EL (cell line): Measurements from ENCODE around the gene PCSK6.
"Not testable (repeated sequence)": the region's sequence is repeated elsewhere in the genome, so short reads cannot be mapped to it uniquely, and the experiment has no call there.

ENCODE experiments used
- DNase-seq: peaks from one replicate; pipeline ENCODE4 v3.0.0-alpha.2; 2016

PCSK6 gene

GRCh38 chr15:101481917-101482525, 7.5 kb downstream of the PCSK6 start:
- DNase-seq, result no peak

DNA sequence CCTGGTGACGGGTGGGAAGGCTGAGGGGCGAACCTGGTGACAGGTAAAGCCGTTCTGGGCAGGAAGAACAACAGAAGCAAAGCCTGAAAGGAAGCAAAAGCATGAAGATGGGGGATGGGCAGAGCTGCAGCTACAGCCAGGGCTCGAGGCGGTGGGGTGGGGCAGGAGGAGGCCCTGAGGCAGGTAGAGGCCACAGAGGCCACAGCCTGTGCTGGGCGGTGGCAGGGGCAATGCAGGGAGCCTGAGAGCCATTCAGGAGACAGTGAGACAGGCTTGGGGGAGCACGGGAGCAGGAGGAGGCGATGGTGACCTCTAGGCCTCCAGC, 8.2 kb downstream of the PCSK6 start:
- DNase-seq, result no peak

GRCh38 chr15:101480613-101481380, 8.7 kb downstream of the PCSK6 start:
- DNase-seq, result no peak

DNA sequence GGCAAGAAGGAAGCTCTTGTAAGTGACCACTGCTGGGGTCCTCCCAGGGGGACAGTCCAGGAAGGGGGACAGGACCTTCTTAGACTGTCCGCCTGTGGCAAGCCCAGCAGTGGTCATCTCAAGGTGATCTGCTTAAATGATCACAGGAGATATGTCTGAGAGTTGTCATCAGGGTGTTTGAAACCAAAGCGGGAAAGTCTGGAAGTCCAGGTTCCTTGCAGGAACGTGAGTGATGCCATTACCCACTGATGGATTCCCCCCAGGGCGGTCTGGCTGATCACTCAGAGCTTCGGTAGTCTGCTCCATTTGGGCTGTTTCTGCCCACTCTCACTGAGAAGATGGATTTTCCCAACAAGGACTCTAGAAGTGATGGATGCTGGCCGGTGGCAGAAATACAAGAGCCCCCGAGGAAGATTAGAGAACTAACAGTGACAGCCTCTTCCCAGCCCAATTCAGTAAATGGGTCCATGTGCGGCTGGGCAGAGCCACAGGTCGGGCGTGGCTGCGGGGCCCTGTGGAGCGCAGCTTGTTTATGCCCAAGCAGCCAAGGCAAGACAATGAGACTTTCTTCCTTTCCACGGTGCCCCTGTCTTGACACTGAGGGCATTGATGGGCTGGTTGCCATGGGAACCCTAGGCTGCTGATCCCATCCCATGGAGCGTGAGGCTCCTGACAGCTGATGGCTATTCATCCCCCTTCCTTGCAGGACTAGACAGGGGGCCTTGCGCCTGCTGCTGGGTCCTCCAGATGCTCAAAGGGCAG, 9.5 kb downstream of the PCSK6 start:
- DNase-seq, result no peak

DNA sequence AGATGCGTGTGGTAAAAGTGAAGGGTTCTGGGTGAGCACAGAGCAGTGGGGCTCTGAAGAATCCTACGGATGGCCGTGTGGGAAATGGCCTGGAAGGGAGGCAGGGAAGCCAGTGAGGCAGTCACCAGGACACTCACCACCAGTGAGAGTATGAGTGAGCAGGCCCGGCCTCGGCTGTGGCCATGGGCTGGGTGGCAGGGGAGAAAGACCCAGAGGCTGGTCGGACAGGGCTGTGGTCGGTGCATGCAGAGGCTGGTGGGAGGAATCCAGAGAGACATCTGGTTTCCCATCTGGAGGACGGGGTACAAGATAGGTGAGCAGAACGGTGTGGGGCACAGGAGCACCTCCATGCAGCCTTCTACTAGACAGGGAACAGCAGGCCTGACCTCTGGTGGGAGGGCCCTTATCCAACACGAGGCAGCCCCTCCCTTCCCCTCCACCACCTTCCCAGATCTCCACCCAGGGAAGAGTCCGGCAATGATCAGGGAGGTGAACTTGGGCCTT, 10.1 kb downstream of the PCSK6 start:
- DNase-seq, result no peak

GRCh38 chr15:101478701-101479341, 10.7 kb downstream of the PCSK6 start:
- DNase-seq, result no peak

- no peak for DNase-seq
Measured at GRCh38 chr15:101477851-101478362, 11.6 kb downstream of the PCSK6 start.

DNA sequence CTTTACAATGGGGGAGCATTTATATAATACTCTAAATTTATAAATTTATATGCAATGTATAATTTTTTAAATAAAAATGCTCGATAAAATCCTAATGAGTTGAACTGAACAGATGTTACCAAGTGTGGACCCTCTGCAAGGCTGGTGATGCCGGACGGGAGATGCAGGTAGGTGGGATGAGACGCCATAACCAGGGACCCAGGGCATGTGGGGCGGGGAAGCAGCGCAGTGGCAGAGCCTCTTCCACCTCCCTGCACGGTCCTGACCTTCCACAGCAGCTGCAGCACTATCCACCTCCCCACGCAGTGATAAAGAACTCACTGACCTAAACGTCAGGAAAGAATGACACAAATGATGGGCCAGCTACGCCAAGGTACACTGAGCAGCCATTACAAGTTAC, 12.8 kb downstream of the PCSK6 start:
- DNase-seq, result no peak

DNA sequence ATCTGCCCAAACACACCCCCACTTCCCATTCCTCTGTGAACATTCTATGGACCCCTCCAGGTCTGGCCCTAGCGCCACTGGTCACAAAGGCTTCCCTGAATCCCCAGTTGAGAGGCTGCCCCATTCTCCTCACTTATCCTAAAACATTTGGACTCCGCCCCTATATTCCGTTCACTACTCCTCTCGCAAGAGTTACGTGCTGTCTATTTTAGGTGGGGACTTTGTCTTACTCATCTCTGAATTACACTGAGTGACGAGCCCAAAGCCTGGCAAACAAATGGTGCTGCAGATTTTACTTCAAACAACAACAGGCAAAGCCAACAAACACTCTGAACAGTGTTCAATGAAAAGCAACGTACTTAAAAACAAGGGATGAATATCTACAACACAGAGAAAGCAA, 14.5 kb downstream of the PCSK6 start:
- DNase-seq, result no peak

DNA sequence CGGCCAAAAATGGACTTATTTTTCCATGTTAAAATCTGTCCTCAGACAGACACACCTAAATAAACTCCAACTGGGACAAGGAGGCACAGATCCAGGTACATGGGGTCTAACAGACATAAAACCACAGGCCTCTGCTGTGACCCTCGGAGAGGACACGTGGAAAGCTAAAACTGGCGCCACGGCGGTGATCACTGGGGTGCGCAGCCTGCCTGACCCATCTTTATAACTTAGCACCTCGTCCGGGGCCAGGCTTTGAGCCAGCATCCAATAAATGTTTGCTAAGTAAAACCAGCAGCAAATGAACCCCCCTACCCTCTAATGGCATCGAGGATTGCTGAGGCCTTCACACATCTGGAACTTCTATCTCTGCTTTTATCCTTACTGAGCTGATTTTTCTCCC, 15.3 kb downstream of the PCSK6 start:
- DNase-seq, result no peak

GRCh38 chr15:101472033-101472432, 17.5 kb downstream of the PCSK6 start:
- DNase-seq, result no peak

DNA sequence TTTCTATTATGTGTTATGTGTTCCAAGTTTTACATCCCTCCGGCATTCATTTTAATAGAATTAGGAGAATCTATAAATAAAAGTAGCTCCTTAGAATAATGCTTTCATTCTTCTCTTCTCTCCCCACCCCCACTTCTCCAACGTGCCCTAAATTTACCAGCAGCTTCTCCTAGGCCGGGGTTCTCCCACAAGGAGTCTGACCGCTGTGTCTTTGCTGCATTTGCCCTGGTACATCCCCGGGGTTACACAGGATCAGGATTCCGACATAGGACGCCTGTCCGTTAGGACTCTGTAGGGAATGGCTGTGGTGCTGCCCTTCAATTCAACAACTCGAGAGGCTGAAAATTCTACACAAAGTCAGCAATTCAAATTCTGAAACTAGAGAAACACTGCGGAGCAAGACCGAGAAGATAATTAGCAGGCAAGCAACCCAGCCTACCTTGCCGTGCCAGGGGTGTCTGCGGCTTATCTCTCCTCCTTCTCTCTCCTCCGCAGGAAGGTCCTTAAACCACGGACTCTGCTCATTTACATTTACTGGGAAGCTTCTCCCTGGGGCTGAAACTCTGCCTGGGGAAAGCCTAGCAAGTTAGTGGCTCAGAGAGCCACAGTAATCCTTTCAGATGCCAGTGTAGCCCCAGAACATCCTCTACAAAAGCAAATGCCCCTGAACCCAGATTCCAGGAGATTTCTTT, 18.8 kb downstream of the PCSK6 start:
- DNase-seq, result no peak

GRCh38 chr15:101469520-101470288, 19.8 kb downstream of the PCSK6 start:
- no peak for DNase-seq

DNA sequence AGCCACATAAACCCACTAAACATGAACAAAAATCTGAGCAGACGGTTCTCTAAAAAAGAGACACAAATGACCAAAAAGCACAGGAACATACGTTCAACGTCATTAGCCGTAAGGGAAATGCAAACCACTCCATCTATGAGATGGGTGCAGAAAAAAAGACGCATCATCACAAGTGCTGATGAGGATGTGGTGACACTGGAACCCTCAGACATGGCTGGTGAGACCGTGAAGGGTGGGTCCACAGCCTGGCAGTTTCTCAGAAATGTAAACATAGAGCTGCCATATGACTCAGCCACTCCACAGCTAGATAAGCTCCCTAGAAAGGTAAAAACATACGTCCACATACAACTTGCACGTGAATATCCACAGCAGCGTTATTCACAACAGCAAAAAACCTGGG, 23.3 kb downstream of the PCSK6 start:
- no peak for DNase-seq

DNA sequence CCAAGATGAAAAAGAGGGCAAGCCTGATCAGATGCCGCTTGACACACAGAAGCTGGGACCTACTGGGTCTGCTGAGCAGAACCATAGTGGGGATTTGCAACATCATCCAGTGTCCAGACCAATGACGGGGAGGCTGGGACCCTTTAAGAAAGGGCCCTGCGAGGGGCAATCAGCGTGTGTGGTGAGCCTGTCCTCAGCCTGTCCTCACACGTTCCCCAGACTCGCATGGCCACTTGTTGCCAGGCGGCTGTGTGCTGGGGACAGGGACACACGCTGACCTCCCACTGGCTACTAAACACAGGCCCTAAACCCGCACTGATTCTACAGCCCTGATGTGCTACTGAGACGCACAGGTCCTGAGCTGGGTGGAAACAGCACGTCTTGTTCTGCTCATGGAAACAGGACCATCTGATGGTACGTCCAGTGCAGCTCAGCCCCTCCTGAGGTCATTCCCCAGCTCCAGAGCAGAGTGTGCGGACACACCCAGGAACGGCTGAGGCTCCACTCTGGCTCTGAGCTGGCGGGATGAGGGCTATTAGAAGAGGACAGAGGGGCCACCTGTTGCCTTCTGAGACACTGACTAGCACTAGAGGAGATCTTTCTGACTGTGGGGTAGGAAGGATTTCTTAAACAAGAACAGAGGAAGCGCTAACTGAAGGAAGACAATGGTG, 24.4 kb downstream of the PCSK6 start:
- DNase-seq, result no peak

GRCh38 chr15:101464256-101464998, 25.1 kb downstream of the PCSK6 start:
- DNase-seq, result no peak

GRCh38 chr15:101463696-101464095, 25.8 kb downstream of the PCSK6 start:
- DNase-seq, result not testable (repeated sequence)

DNA sequence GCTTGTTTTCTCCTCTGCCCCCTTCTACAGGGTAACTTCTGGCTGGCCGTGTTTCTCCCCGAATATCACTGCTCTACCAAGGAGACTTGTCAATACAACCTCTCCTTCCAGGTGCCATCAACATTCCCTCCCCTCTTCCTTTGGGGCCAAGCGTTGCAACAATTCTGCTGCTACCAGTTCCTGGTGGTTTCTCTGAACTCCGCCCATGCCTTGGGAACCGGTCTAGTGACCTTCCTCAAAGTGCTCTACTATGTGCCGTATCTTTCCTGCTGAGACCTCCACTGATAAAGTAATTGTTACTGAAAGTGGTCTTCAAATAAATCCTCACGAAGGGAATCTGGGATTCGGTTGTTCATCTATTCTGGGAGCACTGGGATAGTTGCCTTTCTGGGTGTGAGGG, 26.2 kb downstream of the PCSK6 start:
- no peak for DNase-seq

- DNase-seq, result no peak
Measured at GRCh38 chr15:101461097-101461496, 28.4 kb downstream of the PCSK6 start.

DNA sequence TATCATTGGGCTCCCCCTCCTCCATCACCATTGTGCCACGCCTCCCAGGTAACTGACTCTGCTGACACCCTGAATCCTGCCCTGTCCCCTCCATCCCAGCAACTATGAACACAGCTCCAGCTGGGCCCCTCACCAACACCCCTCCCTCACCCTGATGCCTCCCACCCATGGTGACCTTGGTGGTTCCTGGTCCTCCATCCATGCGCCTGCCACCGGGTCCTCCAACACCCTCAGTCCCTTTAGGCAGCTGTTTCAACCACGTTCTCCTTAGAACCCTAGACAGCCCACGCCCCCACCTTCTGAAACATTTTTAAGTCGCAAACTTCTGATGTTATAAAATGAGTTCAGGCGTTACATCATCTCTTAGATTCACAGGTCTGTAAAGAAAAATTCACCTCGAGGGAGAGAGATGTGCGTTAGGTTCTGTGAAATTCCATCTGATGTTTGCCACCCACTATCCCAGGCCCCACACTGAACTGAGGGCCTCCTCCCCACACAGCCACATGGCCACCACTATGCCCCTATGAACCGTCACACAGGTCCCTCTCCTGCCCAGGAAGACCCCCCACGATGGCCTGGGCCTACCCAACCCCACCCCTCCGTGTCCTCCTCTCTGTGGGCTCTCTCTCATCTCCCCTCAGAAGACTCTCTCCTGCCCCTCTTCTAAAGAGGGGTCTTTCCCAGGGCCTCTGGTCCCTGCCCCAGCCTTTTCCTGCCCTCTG, 29.8 kb downstream of the PCSK6 start:
- DNase-seq, result no peak
